Suprapubic skin (tissue), 4 donors: Measurements from ENCODE around the gene AGAP1.

Source experiments
- EP300 ChIP-seq: sonication (generic); formaldehyde crosslinking; IDR thresholded peaks from one replicate; pipeline ENCODE4 v1.6.1; 2017; ENCODE audit warnings: antibody characterized with exemption
- POLR2A ChIP-seq, 2 donors: fragments of 450-650 bp; IDR thresholded peaks; one replicate each; pipeline ENCODE4 v1.6.1; 2017; ENCODE audit warnings: antibody characterized with exemption in 2 of 2, mild to moderate bottlenecking in 2 of 2, moderate library complexity in 2 of 2
- POLR2AphosphoS5 ChIP-seq, 3 donors: sonication (generic); formaldehyde crosslinking; IDR thresholded peaks; one replicate each; pipeline ENCODE4 v1.6.1; 2017; ENCODE audit warnings: antibody characterized with exemption in 3 of 3

- no peak for TF ChIP-seq EP300
- no peak for TF ChIP-seq POLR2AphosphoS5 (IDR thresholded peaks at IDR 0.05)
- TF ChIP-seq POLR2A (IDR thresholded peaks at IDR 0.05), result no peak
These were observed 196.4 kb downstream of the AGAP1 start for GRCh38 chr2:235690082-235690808.
